Measurements from ENCODE around the gene RPP14. TPM values are rescaled to one million over a fixed set of nuclear protein-coding genes. Genes with fewer than 3 reads are reported as not detected.

The RPP14 gene
- total and polyA plus RNA-seq, 2 donors (not counting 3 experiments of a cell fraction or from before 2014, with no cell fraction given), result 11.9 to 18.1 TPM

DNA sequence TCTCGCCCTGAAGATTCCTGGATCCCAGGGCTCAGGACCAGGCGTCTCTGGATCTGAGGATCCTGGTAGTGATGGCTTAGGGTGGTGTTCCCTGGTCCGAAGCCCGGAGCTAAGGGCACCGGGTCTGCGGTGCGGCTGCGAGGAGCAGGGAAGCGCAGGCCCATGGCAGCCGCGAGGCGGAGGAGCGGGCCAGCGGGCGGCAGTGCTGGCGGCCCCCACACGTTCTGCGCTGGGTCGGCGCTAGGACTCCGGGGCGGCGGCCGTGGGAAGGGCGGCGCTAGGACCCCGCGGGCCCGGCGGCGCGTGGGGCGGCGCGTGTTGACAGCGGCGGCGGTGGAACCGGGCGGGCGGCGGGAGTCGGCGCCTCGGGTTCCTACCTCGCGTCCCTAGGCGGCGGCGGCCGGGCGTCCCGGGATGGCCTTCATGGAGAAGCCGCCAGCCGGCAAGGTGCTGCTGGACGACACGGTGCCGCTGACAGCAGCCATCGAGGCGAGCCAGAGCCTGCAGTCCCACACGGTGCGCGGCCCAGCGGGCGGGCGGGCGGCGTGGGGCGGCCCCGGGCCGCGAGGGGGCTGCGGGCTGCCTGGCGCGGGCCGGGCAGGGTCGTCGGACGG, 26.6 kb downstream of the RPP14 start, which contains the start of gene PXK:
TSS of gene PXK (plus strand) at position 318 of the 614 bp plus-strand sequence. CDS start at position 415, 97 bp downstream.
- BruUV-seq (replicated peaks), result no TSS peak
- H3K4me1 ChIP-seq (ENCODE audit: control insufficient read depth, extremely low read depth, insufficient read depth, low read length), result peaks cover 12% of the 10 kb centered on the region
- dilution Hi-C loops (cut with MboI; ENCODE audit: extremely low pct_ligation_motif_present, low sequenced_read_pairs) (no loop called here), intact Hi-C loops (cut with micrococcal nuclease) (loop anchor here (1.0 to 10.0 kb wide), 7 partner anchors 8 to 1568 kb away; partner anchors contain the start of genes KCTD6 and PDHB)
- no peaks in the 10 kb centered on the region for H3K36me3 ChIP-seq (ENCODE audit: control insufficient read depth in 2 of 2, extremely low read depth in 1 of 2, insufficient read depth in 2 of 2, low read length in 2 of 2)
- peak within 1 kb of the TSS; percentile 63 to 71 (median 63) for H3K4me3 ChIP-seq (replicated peaks in 1 of 3; ENCODE audit: insufficient read depth in 1 of 3, low read depth in 1 of 3, low read length in 3 of 3)
- FAIRE-seq, result peak; percentile 33
- peaks cover 3% of the 10 kb centered on the region for H3K79me2 ChIP-seq (ENCODE audit: control insufficient read depth, insufficient read depth, low read length)
- H3K9ac ChIP-seq (replicated peaks; ENCODE audit: extremely low read depth, insufficient read depth, low read length), result peak within 1 kb of the TSS; percentile 64
- peak within 1 kb of the TSS; percentile 41 for H3K27ac ChIP-seq (ENCODE audit: insufficient read depth, low read depth, low read length)
- H2AFZ ChIP-seq (ENCODE audit: low read depth, low read length), result peak within 1 kb of the TSS; percentile 99
- POLR2A ChIA-PET, result no interaction called here
- no peaks in the 10 kb centered on the region for H3K27me3 ChIP-seq (ENCODE audit: control insufficient read depth in 2 of 2, insufficient read depth in 2 of 2, low read length in 2 of 2)
- H3K9me3 ChIP-seq (replicated peaks; ENCODE audit: control insufficient read depth, insufficient read depth, low read length), result no peaks in the 10 kb centered on the region
- CTCF ChIA-PET, result interaction anchor here (2.5 to 2.9 kb wide), 2 partner anchors 83 to 159 kb away, joined by 10 to 18 read pairs; partner anchors contain the start of gene KCTD6
- peak within 1 kb of the TSS; percentile 89 for H3K4me2 ChIP-seq (ENCODE audit: insufficient read depth, low read length)
- peak; percentile 75 for DNase-seq (ENCODE audit: low read depth, low spot score)
- no peaks in the 10 kb centered on the region for H3K9me1 ChIP-seq (replicated peaks; ENCODE audit: control insufficient read depth, extremely low read depth, insufficient read depth, low read length)
- H4K20me1 ChIP-seq (replicated peaks; ENCODE audit: control insufficient read depth, extremely low read depth, insufficient read depth, low read length), result no peaks in the 10 kb centered on the region
- TF ChIP-seq POLR2AphosphoS5 (IDR thresholded peaks at IDR 0.05; ENCODE audit: insufficient read depth, low read depth, low read length) (peak; percentile 78), MYC (IDR thresholded peaks at IDR 0.05; ENCODE audit: low read depth, low read length) (no peak)
- TF ChIP-seq, protein P1, sequence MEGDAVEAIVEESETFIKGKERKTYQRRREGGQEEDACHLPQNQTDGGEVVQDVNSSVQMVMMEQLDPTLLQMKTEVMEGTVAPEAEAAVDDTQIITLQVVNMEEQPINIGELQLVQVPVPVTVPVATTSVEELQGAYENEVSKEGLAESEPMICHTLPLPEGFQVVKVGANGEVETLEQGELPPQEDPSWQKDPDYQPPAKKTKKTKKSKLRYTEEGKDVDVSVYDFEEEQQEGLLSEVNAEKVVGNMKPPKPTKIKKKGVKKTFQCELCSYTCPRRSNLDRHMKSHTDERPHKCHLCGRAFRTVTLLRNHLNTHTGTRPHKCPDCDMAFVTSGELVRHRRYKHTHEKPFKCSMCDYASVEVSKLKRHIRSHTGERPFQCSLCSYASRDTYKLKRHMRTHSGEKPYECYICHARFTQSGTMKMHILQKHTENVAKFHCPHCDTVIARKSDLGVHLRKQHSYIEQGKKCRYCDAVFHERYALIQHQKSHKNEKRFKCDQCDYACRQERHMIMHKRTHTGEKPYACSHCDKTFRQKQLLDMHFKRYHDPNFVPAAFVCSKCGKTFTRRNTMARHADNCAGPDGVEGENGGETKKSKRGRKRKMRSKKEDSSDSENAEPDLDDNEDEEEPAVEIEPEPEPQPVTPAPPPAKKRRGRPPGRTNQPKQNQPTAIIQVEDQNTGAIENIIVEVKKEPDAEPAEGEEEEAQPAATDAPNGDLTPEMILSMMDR (IDR thresholded peaks at IDR 0.05; ENCODE audit: extremely low read depth in 1 of 2, insufficient read depth in 1 of 2, low read depth in 1 of 2, low read length in 2 of 2), result peak in 1 of 2 donors; percentile 32

Data from endothelial cell of umbilical vein (primary cell).